Myocyte (in vitro differentiated cells): Measurements from ENCODE around the gene DNAJC21. TPM values are rescaled to one million over a fixed set of nuclear protein-coding genes. Genes with fewer than 3 reads are reported as not detected.

Source experiments
- DNase-seq: peaks from one replicate; pipeline ENCODE4 v3.0.0-alpha.2; 2012; ENCODE audit warnings: low read depth
- total RNA-seq: library from RNA; depleted of rRNA; stranded (reverse); fragments of >200 nt; gene quantifications from 2 replicates; pipeline ENCODE4 v1.2.3, GENCODE V29; 2014

The DNAJC21 gene
- total RNA-seq, 1 donor from 2014 or later: 31.9 TPM

DNA sequence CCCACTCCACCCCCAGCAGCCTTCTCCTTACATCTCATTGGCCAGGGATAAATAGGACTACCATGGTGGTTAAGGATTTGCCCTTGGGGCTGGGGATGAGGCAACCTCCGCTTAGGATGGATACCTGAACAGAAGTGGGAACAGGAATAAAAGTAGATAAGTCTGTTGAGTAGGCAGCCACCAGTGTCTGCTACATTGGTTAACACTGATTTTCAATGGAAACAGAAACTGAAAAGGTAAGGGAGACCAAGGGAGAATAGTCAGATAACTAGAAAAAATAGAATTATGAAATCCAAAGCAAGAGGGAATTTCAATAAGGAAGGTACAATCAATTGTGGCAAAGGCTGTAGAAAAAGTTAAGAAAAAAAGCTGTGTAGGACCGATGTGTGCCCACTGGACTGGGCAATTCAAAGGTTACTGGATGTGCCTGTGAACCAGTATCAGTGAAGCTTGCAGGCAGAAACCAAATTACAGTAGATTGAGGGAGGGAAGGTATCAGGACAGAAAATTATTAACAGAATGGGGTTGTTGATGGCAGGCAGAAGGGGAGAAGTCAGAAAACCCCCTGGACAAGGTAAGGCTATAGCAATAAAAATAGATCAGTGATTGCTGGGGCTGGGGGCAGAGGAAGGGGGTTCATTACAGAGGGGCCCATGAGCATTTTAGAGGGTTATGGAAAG lies 48.7 kb downstream of the DNAJC21 start:
- no peak for DNase-seq

DNA sequence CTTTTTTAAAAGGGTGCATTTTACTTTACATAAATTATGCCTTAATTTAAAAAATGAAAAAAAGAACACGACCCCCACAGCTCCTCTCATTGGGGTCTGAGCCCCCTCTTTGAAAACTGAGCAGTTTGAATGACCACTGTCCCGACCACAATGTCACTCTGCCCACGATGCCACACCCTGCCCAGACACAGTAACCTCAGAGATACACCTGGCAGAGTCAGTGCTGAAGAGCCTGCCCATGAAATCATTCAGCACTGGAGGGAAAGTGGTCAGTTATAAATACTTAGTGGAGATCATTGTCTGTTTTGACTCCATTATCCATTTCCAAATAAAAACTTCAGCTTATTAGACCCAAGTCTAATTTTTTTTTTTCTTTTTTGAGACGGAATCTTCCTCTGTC lies 49.3 kb downstream of the DNAJC21 start:
- no peak for DNase-seq

DNA sequence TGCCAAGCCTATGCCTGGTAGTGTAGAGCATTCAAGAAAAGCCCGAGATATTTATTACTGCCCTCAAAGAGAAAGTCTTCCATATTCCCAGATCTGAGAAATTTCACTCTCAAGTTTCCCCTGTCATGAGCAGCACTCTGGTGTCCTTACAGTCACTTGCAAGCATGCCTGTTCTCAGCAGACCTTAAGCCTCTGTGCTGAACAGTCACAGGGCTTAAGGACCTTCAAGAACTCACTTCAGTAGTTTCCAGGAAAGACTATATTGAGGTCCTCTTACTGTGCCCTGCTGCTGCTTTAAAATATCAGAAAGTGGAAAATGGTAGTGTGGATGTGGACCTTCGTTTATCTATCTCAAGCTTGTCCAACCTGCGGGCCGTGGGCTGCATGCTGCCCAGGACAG lies 53.5 kb downstream of the DNAJC21 start:
- DNase-seq: no peak

DNA sequence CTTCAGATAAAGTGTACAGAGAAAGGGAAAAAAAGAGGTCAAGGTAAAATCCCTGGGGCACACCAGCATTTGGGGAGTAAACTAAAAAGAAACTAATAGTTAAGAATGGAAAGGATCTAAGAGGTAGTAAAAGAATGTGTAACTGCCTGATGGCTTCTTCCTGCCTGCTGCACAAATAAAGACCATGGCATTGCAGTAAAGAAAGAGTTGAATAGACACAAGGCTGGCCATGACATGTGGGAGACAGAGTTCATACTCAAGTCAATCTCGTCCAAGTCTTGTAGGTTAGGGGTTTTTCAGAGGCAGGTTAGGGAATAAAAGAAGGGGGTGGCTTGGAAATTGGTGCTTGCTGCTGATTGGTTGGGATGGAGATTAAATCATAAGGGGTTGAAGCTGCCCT lies 57.6 kb downstream of the DNAJC21 start:
- DNase-seq: no peak

DNA sequence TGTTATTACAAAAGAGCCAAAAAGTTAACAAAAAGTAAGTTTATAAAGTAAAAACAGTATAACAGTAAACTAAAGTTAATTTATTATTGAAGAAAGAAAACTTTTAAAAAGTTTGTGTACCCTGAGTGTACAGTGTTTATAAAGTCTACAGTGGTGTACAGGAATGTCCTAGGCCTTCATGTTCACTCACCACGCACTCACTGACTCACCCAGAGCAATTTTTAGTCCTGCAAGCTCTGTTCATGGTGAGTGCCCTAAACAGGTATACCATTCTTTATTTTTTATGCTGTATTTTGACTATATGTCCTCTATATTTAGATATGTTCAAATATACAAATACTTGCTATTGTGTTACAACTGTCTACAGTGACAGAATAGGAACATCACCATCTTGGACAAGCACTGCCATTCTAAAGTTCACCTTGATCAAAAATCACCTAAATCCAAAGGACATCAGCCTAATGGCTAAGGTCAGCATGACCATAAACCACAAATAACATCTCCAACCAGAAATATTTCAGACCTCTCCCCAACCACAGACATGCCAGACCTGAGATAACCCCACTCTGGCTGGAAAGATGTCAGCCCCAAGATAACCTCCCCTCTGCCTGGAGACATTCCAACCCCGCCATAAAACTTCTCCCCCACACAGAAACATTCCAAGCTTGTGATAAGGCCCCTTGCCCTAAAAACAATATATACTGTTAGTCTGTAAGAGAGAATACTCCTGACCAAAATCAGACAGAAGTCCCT lies 62.3 kb downstream of the DNAJC21 start:
- peak; percentile 38 for DNase-seq

DNA sequence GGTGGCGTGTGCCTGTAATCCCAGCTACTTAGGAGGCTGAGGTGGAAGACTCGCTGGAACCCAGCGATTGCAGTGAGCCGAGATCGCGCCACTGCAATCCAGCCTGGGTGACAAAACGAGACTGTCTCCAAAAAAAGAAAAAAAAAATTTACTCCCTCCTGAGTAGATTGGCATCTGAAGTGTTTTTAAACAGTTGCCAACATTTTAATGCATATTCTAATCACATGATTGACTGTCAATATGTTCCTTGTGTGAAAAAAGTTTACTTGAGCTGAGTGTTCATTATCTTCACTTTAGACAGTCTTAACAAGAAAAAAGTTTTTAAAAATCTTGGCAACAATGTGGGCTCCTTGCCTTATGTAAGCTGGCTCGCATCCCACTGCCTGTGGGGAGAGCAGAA lies 64.6 kb downstream of the DNAJC21 start:
- no peak for DNase-seq

DNA sequence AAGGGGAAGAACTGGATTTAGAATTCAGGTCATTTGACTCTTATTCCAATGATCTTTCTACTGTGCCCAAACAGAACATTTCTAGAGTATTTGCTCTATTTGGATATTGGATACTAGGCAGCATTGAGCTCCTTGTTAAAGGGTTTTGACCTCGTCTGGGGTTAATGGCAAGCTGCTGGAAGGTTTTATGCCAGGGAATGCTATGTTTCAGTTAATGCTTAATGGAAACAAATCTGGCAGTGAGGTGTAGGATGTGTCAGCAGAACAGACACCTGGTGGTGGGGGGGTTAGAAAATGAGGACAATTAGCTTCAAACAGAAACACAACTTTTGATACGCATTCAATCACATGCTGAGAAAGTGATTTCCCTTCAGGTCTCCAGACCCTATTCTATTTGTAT lies 66.9 kb downstream of the DNAJC21 start:
- DNase-seq: no peak

DNA sequence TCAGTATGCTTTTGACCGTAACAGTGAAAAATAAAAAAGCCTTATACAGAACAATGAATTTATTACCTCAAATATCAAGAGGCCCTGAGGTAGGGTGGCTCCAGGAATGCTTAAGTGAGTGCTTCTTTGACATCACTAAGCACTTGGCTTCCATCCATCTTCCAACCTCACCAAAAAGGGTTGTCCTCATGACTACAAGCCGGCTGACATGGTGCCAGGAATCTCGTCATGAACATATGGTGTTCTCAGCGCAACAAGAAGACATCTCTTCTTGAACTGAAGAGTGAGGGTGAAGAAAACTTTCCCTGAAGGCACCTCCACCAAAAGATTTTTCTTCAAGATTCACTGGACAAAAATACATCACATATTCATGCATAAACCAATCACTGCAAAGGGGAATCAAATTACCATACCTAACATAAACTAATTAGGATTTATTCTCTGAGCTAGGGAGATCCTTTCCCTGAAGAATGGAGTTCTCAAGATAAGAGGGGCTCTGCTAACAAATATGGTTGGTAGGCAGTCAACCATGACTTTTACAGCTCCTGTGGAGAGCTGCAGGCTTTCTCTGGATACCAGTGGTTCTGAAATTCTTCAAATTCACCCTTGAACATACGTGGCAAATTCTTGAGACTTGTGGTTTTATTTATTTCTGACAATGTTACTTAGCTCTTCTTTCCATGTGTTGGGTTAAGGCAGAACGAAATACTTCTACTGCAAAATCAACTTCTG lies 68.9 kb downstream of the DNAJC21 start:
- DNase-seq: no peak

DNA sequence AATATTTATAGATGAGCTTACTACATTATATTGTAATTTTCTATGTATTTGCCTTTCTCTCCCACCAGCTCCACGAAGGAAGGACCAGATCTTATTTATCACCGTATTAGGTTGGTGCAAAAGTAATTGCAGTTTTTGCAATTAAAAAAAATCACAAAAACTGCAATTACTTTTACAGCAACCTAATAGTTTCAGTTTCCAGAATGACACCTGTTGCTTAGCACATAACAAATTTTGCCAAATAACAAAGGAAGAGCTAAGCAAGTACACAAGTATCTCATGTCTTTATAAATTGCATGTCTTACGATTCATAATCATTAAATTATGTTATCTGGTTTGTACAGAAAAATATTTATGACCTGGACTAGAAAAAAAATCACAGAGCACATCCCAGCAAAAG lies 72.5 kb downstream of the DNAJC21 start:
- DNase-seq: no peak

DNA sequence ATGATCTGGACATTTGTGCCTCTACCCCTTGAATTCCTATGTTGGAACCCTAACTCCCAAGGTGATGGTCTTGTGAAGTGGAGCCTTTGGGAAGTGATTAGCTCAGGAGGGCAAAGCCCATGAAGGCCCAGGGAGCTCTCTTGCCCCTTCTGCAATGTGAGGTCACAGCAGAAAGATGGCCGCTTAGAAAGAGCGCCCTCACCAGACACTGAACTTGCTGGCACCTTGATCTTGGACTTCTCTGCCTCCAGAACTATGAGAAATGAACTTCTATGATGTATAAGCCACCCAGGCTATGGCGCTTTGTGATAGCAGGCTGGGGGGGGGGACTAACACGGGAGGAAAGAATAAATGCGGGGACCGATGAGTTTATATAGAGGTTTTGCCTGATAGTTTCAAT lies 73.1 kb downstream of the DNAJC21 start:
- DNase-seq: no peak

DNA sequence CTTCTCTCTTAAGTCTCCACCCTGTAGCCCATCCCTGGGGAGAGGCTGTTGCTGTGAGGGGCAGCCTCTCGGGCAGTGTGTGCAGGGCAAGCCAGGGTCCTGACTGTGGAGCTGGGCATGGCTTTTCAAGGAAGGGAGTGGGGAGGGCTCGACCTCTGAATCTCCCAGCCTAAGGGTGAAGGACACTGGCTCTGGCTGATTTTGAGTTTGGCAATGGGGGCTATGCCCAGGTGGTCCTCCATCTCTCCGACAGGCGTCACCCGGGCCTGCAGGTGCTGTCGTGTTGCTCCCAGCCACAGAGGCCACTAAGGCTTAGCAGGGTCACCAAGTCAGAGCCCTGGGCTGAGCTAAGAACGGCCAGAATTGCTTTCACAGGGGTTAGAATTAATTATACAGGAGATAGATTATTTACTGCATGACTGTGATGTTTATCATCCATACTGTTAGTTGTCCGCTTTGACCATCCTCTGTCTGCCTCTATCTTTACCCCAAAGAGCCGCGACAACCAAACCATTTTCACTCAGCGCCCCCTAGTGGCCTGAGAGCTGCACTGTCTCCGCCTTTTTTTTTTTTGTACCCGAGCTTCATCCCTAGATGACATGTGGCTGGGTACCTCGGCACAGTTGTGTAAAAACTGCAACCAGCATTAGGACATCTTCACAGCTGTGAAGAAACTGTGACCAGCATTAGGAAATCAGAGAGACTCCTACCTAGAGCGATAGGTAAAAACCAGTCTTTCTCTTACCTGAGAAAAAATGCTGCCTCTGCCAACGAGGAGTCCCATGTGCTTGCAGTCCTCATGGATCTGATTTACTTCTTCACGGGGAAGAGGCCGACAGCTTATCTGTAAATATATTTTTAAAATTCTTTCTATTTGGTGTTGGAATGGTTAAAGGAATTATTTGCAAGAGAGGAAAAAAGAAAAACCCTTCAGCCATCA lies 73.9 kb downstream of the DNAJC21 start:
- peak; percentile 79 for DNase-seq

DNA sequence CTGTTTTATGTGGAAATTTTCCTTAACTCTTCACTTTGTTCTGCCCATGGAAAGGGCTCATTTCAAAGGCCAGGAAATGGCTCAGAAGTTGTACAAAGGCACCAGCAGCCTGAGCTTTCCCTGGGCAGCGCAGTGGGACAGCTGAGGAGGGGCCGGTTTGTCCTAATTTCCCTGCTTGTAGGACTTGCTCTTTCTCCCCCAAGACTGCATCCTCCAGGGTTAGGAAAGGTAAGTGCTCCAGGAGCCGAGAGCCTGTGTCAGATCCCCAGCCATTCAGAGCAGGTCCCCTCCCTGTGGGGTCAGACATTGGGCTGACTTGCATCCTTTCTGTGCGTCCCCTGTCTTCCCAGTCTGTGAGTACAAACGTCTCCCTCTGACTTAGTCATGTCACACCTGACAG lies 74.8 kb downstream of the DNAJC21 start:
- no peak for DNase-seq

DNA sequence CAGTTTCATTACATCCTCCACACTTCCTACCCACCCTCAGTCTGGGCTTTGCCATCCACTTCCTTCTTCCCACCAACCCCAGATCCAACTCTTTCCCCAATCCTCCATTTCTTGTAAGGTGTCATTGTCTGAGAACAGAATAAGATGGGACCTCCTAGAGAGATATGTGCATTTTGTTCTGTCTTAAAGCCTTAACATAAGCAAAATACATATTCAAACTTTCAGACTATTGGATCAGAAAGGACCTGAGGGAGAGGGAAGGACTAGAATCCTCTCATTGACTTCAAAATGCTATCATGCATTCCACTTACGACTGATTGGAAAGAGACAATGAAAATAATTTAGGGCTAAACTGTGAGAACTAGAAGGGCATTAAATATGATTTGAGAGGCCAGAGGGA lies 75.4 kb downstream of the DNAJC21 start:
- DNase-seq: no peak

Other genes with a start within 250 kb of the DNAJC21 start
- not detected in 2 replicates for gene TTC23L, start 90.4 kb upstream of the DNAJC21 start, total RNA-seq
- 19.2 and 21.4 TPM in 2 replicates for gene RAD1, start 14.1 kb upstream of the DNAJC21 start, total RNA-seq
- gene BRIX1, start 13.8 kb upstream of the DNAJC21 start, total RNA-seq: 21.3 and 22.6 TPM in 2 replicates
- not detected in 2 replicates for gene AGXT2, start 118.4 kb downstream of the DNAJC21 start, total RNA-seq